Measurements from ENCODE around the gene RHOD. TPM values are rescaled to one million over a fixed set of nuclear protein-coding genes. Genes with fewer than 3 reads are reported as not detected.

RHOD gene
- total RNA-seq, 3 donors from 2014 or later = 3.3 to 7.2 (median 3.9) TPM

- H3K4me3 ChIP-seq = no peak overlapping the region
- no peaks in the 10 kb centered on the region for H3K4me1 ChIP-seq (ENCODE audit: low read depth)
- no peak for ATAC-seq
- H3K36me3 ChIP-seq (ENCODE audit: low read depth) = no peaks in the 10 kb centered on the region
- intact Hi-C loops (cut with DNase I, micrococcal nuclease) = no loop called here
- no peaks in the 10 kb centered on the region for H3K9me3 ChIP-seq
- TF ChIP-seq CTCF (IDR thresholded peaks at IDR 0.05) = no peak
- DNase-seq = no peak
Observed at GRCh38 chr11:67033661-67034166, 22.9 kb upstream of the RHOD start.

- Histone ChIP-seq H3K36me3 (ENCODE audit: low read depth) (no peaks in the 10 kb centered on the region), H3K4me3 (no peak overlapping the region), H3K4me1 (ENCODE audit: low read depth) (no peaks in the 10 kb centered on the region), H3K9me3 (no peaks in the 10 kb centered on the region)
- ATAC-seq = no peak
- no peak for TF ChIP-seq CTCF (IDR thresholded peaks at IDR 0.05)
- intact Hi-C loops (cut with DNase I, micrococcal nuclease) = no loop called here
- no peak for DNase-seq
Observed at GRCh38 chr11:67034350-67034749, 22.3 kb upstream of the RHOD start.

- Histone ChIP-seq H3K36me3 (ENCODE audit: low read depth) (no peaks in the 10 kb centered on the region), H3K4me3 (no peak overlapping the region), H3K4me1 (ENCODE audit: low read depth) (no peaks in the 10 kb centered on the region), H3K9me3 (no peaks in the 10 kb centered on the region)
- DNase-seq (no peak), ATAC-seq (no peak)
- intact Hi-C loops (cut with DNase I, micrococcal nuclease) = no loop called here
- no peak for TF ChIP-seq CTCF (IDR thresholded peaks at IDR 0.05)
Observed at GRCh38 chr11:67040147-67040546, 16.5 kb upstream of the RHOD start.

- ATAC-seq = no peak
- no peak for DNase-seq
- Histone ChIP-seq H3K4me1 (ENCODE audit: low read depth) (no peaks in the 10 kb centered on the region), H3K36me3 (ENCODE audit: low read depth) (no peaks in the 10 kb centered on the region), H3K9me3 (no peaks in the 10 kb centered on the region), H3K4me3 (no peak overlapping the region)
- TF ChIP-seq CTCF (IDR thresholded peaks at IDR 0.05) = no peak
- intact Hi-C loops (cut with DNase I, micrococcal nuclease) = no loop called here
Observed at GRCh38 chr11:67041602-67042001, 15.0 kb upstream of the RHOD start.

GRCh38 chr11:67043572-67044349, 12.9 kb upstream of the RHOD start:
- ATAC-seq = no peak
- Histone ChIP-seq H3K9me3 (no peaks in the 10 kb centered on the region), H3K4me1 (ENCODE audit: low read depth) (no peaks in the 10 kb centered on the region), H3K4me3 (no peak overlapping the region), H3K36me3 (ENCODE audit: low read depth) (no peaks in the 10 kb centered on the region)
- no peak for TF ChIP-seq CTCF (IDR thresholded peaks at IDR 0.05)
- intact Hi-C loops (cut with DNase I, micrococcal nuclease) = no loop called here
- DNase-seq = no peak
